ENCODE results near the gene MSL3B.

MSL3B gene

DNA sequence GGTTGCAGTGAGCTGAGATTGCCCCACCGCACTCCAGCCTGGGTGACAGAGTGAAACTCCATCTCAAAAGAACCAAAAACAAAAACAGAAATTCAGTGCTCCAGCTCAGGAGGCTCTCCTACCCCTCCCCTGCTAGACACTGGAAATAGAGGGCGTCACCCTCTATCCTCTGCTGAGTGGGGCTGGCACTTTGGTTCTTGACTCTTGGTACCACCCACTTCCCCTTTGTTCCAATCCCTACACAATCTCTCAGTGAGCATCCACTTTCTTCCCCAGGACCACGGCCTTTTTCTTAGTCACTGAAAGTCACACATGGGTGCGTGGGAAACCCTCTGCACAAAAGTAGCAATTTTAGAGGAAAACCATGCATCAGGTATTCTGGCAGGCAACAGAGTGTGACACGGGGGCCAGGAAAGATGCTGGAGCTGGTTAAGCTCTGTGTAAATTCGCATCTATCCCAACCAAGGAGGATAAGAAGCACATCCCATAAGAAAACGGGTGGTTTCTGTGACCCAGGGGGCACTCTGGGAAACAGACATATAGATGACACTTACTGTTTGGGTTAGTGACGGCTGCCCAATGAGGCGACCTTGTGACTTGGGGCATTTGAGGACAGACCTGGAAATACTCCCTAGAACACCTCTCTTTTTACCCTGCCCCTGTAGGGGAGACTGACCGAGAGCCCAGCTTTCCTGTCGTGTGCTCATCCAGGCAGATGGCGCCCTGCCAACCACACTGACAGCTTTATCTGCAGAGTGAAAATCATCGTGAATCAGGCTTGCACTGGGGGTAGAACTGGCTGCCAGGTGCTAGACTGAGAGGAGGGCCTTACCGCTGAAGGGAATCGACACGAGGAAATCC is 21.6 kb downstream of the MSL3B start:
- no peak overlapping the region for H3K27ac ChIP-seq
- no peaks in the 10 kb centered on the region for H3K27me3 ChIP-seq (ENCODE audit: control insufficient read depth, insufficient read depth, low read length)
- no peaks in the 10 kb centered on the region for H3K9me3 ChIP-seq (ENCODE audit: control insufficient read depth, low read length)
- no peaks in the 10 kb centered on the region for H3K79me2 ChIP-seq
- H3K36me3 ChIP-seq (ENCODE audit: control insufficient read depth, insufficient read depth, low read length): no peaks in the 10 kb centered on the region
- no peak overlapping the region for H3K9ac ChIP-seq
- no peak overlapping the region for H2AFZ ChIP-seq
- H3K4me2 ChIP-seq (ENCODE audit: low read length): no peak overlapping the region
- no peak for TF ChIP-seq CTCF (IDR thresholded peaks at IDR 0.05)
- H3K4me3 ChIP-seq (ENCODE audit: low read depth, low read length): no peak overlapping the region
- H3K4me1 ChIP-seq: no peaks in the 10 kb centered on the region

- Histone ChIP-seq H3K27ac (no peak overlapping the region), H3K4me2 (ENCODE audit: low read length) (no peak overlapping the region), H3K79me2 (no peaks in the 10 kb centered on the region), H3K9ac (no peak overlapping the region), H2AFZ (no peak overlapping the region), H3K4me3 (ENCODE audit: low read depth, low read length) (no peak overlapping the region), H3K4me1 (no peaks in the 10 kb centered on the region), H3K27me3 (ENCODE audit: control insufficient read depth, insufficient read depth, low read length) (no peaks in the 10 kb centered on the region), H3K9me3 (ENCODE audit: control insufficient read depth, low read length) (no peaks in the 10 kb centered on the region), H3K36me3 (ENCODE audit: control insufficient read depth, insufficient read depth, low read length) (no peaks in the 10 kb centered on the region)
- TF ChIP-seq CTCF (IDR thresholded peaks at IDR 0.05): no peak
Observed at GRCh38 chr2:233845301-233846060, 22.7 kb downstream of the MSL3B start.

DNA sequence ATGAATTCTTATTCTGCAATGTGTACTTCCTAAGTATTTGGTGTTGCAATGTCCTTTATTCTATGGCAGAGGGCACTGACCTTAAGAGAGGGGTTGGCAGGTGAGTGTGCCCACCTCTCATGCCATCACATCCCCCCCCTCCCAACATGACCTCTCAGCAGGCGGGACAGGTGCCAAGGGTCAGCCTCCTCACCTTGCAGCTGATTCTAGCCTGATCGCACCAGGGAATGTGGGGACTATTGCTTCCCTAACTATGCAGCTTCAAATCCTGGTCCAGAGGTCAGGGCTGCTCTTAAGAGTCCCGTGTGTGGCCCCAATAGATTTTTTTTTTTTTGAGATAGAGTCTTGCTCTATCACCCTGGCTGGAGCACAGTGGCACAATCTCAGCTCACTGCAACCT is 23.4 kb downstream of the MSL3B start:
- Histone ChIP-seq H3K27ac (no peak overlapping the region), H3K9me3 (ENCODE audit: control insufficient read depth, low read length) (no peaks in the 10 kb centered on the region), H3K27me3 (ENCODE audit: control insufficient read depth, insufficient read depth, low read length) (no peaks in the 10 kb centered on the region), H2AFZ (no peak overlapping the region), H3K4me3 (ENCODE audit: low read depth, low read length) (no peak overlapping the region), H3K36me3 (ENCODE audit: control insufficient read depth, insufficient read depth, low read length) (no peaks in the 10 kb centered on the region), H3K9ac (no peak overlapping the region), H3K79me2 (no peaks in the 10 kb centered on the region), H3K4me1 (no peaks in the 10 kb centered on the region), H3K4me2 (ENCODE audit: low read length) (no peak overlapping the region)
- no peak for TF ChIP-seq CTCF (IDR thresholded peaks at IDR 0.05)

DNA sequence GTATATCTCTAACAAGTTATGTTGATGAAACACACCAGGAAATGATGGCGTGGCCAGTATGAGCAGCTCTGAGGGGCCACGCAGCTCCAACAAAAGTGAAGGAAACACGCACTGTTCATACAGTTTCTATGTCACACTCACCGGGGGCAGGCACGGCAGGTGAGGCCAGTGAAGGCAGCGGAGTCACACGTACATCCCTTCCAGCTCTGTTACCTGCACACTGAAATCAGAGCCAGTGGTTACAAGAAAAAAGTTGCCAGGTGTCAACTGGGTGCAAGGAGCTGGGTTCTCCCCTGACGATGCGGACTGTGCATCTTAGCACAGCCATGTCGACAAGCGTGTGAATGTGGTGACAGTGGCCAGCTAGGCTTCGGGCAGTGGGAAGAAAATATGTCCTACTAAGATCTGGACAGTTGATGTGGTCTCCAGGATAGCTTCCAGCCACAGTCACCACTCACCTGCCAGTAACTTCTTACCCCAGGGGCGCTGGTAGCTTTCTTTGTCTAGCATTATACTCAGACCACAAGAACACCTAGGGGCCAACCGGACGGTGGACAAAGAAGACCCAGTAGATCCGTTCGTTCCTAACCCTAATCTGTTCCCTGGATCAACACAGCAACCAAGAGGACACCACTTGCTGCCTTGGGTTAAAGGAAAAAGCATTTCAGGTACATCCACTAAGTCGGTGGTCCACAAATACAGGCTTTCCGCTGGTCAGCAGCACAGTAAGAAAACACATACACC is 23.9 kb downstream of the MSL3B start:
- TF ChIP-seq CTCF (IDR thresholded peaks at IDR 0.05): no peak

More for the DNA sequence above, 23.9 kb downstream of the MSL3B start:
- Histone ChIP-seq H3K79me2 (no peaks in the 10 kb centered on the region), H2AFZ (no peak overlapping the region), H3K36me3 (ENCODE audit: control insufficient read depth, insufficient read depth, low read length) (no peaks in the 10 kb centered on the region), H3K4me3 (ENCODE audit: low read depth, low read length) (no peak overlapping the region), H3K9me3 (ENCODE audit: control insufficient read depth, low read length) (no peaks in the 10 kb centered on the region), H3K9ac (no peak overlapping the region), H3K27ac (no peak overlapping the region), H3K4me1 (no peaks in the 10 kb centered on the region), H3K4me2 (ENCODE audit: low read length) (no peak overlapping the region), H3K27me3 (ENCODE audit: control insufficient read depth, insufficient read depth, low read length) (no peaks in the 10 kb centered on the region)

Measured in parathyroid adenoma (tissue), 2 donors.